Kidney epithelial cell (primary cell): ENCODE results near the gene CHD8. TPM values are rescaled to one million over a fixed set of nuclear protein-coding genes. Genes with fewer than 3 reads are reported as not detected.

Experiments
- DNase-seq: peaks from one replicate; pipeline ENCODE4 v3.0.0-alpha.2; 2010; ENCODE audit warnings: low read depth
- H3K27me3 ChIP-seq: 2 replicates; pipeline ENCODE4 v1.6.0; 2011; ENCODE audit warnings: low read length; ENCODE audit not compliant: control insufficient read depth, insufficient read depth
- H3K36me3 ChIP-seq: 2 replicates; pipeline ENCODE4 v1.5.1; 2011; ENCODE audit warnings: low read length; ENCODE audit not compliant: control insufficient read depth, insufficient read depth
- H3K4me3 ChIP-seq: 2 replicates; pipeline ENCODE4 v1.5.1; 2011; ENCODE audit warnings: low read depth, mild to moderate bottlenecking, control low read depth, low read length
- total RNA-seq: library from RNA; depleted of rRNA; stranded (reverse); fragments of >200 nt; gene quantifications from 2 replicates; pipeline ENCODE4 v1.2.3, GENCODE V29; 2015
- TF ChIP-seq, protein P1 (sequence below): IDR thresholded peaks from 2 replicates; pipeline ENCODE4 v1.5.1; 2011; ENCODE audit warnings: mild to moderate bottlenecking, moderate library complexity, low read length, control low read depth, inconsistent platforms; ENCODE audit not compliant: insufficient read depth, poor library complexity, severe bottlenecking

CHD8 gene
- total RNA-seq, 1 donor from 2014 or later = 60.6 TPM

DNA sequence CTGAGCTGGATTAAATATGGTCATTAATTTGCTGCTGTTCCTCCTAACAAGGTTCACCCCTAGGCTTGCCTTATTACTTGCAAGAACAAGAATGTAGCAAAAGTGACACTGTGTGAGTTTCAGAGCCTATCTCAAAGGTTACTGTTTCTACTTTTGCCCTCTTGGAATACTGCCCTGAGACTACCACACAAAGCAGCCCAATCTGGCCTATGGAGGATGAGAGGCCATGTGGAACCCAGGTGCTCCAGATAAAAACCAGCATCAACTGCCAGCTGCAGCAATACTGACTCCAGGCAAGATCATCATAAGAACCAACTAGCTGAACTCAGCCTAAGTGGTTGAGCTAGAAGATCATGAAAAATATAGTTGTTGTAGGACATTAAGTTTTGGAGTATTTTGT, 49.7 kb downstream of the CHD8 start:
- H3K27me3 ChIP-seq = no peaks in the 10 kb centered on the region
- DNase-seq = no peak
- H3K36me3 ChIP-seq = peaks cover 7% of the 10 kb centered on the region
- no peak overlapping the region for H3K4me3 ChIP-seq
- TF ChIP-seq, protein P1, sequence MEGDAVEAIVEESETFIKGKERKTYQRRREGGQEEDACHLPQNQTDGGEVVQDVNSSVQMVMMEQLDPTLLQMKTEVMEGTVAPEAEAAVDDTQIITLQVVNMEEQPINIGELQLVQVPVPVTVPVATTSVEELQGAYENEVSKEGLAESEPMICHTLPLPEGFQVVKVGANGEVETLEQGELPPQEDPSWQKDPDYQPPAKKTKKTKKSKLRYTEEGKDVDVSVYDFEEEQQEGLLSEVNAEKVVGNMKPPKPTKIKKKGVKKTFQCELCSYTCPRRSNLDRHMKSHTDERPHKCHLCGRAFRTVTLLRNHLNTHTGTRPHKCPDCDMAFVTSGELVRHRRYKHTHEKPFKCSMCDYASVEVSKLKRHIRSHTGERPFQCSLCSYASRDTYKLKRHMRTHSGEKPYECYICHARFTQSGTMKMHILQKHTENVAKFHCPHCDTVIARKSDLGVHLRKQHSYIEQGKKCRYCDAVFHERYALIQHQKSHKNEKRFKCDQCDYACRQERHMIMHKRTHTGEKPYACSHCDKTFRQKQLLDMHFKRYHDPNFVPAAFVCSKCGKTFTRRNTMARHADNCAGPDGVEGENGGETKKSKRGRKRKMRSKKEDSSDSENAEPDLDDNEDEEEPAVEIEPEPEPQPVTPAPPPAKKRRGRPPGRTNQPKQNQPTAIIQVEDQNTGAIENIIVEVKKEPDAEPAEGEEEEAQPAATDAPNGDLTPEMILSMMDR = no peak

- no peaks in the 10 kb centered on the region for H3K27me3 ChIP-seq
- H3K4me3 ChIP-seq = no peak overlapping the region
- peaks cover 7% of the 10 kb centered on the region for H3K36me3 ChIP-seq
- DNase-seq = no peak
- TF ChIP-seq, protein P1 = no peak
Measured at GRCh38 chr14:21405097-21405496, 50.8 kb downstream of the CHD8 start.

- TF ChIP-seq, protein P1 = no peak
- Histone ChIP-seq H3K36me3 (peaks cover 7% of the 10 kb centered on the region), H3K27me3 (no peaks in the 10 kb centered on the region), H3K4me3 (no peak overlapping the region)
- DNase-seq = no peak
Measured at GRCh38 chr14:21399311-21399870, 56.5 kb downstream of the CHD8 start.

DNA sequence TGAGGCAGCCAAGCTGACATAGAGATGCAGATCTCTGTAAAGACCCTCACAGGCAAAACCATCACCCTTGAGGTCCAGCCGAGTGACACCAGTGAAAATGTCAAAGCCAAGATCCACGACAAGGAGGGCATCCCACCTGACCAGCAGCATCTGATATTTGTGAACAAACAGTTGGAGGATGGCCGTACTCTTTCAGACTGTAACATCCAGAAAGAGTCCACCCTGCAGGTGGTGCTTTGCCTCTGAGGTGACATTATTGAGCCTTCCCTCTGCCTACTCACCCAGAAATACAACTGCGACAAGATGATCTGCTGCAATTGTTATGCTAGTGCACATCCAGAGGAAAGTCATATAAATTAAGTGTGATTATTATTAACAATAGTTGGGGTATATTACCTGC, 57.0 kb downstream of the CHD8 start:
- no peaks in the 10 kb centered on the region for H3K27me3 ChIP-seq
- H3K4me3 ChIP-seq = no peak overlapping the region
- DNase-seq = no peak
- TF ChIP-seq, protein P1 = no peak
- peaks cover 7% of the 10 kb centered on the region for H3K36me3 ChIP-seq

DNA sequence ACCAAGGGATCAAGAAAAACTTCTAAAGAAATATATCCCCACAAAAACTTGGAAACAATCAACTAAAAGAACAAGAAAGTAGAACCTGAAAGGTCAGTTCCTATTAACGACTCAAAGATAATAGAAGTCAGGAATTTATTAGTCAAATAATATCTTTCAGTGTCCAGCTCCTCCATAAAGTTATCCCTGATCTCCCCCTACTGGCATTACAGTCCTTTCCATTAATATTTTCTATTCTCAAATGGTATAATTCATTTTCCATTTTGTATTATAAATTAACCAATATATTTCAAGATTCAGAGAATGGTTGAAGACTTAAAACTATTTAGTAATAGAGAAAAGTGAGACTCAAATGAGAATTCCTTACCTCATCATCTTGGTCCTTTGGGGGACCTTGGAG, 60.5 kb downstream of the CHD8 start:
- H3K27me3 ChIP-seq = no peaks in the 10 kb centered on the region
- TF ChIP-seq, protein P1 = no peak
- no peak overlapping the region for H3K4me3 ChIP-seq
- no peak for DNase-seq
- peaks cover 8% of the 10 kb centered on the region for H3K36me3 ChIP-seq
